Body of pancreas (tissue), 4 donors: ENCODE measurements around the gene KMO.

Experiments
- POLR2A ChIP-seq, 3 donors: fragments of 450-650 bp; IDR thresholded peaks; one replicate each; pipeline ENCODE4 v1.6.1; 2016; ENCODE audit warnings: antibody characterized with exemption in 3 of 3, mild to moderate bottlenecking in 2 of 3
- TF ChIP-seq, protein P1 (sequence below), 7 experiments: fragments of 450-650 bp in 4 of 7; fragments of 200-600 bp in 3 of 7; sonication (generic) in 3 of 7; IDR thresholded peaks; one replicate each; pipeline ENCODE4 v1.5.1; 2016 to 2019; ENCODE audit warnings: antibody characterized with exemption in 7 of 7

GRCh38 chr1:241596633-241597032 lies 64.5 kb downstream of the KMO start:
- TF ChIP-seq, protein P1, sequence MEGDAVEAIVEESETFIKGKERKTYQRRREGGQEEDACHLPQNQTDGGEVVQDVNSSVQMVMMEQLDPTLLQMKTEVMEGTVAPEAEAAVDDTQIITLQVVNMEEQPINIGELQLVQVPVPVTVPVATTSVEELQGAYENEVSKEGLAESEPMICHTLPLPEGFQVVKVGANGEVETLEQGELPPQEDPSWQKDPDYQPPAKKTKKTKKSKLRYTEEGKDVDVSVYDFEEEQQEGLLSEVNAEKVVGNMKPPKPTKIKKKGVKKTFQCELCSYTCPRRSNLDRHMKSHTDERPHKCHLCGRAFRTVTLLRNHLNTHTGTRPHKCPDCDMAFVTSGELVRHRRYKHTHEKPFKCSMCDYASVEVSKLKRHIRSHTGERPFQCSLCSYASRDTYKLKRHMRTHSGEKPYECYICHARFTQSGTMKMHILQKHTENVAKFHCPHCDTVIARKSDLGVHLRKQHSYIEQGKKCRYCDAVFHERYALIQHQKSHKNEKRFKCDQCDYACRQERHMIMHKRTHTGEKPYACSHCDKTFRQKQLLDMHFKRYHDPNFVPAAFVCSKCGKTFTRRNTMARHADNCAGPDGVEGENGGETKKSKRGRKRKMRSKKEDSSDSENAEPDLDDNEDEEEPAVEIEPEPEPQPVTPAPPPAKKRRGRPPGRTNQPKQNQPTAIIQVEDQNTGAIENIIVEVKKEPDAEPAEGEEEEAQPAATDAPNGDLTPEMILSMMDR (IDR thresholded peaks at IDR 0.05): no peak
- TF ChIP-seq POLR2A (IDR thresholded peaks at IDR 0.05): no peak
